ENCODE data around the gene ZDHHC16. TPM values are rescaled to one million over a fixed set of nuclear protein-coding genes. Genes with fewer than 3 reads are reported as not detected.

ZDHHC16 gene
- total and polyA plus RNA-seq, 10 of the 15 experiments (the other 5 are each of a cell fraction or from before 2014, with no cell fraction given), result 16.8 to 63.1 (median 29.8) TPM

- DNase-seq (ENCODE audit: low read depth, low spot score), result no peak
- H3K4me2 ChIP-seq (ENCODE audit: control insufficient read depth, insufficient read depth), result peak overlapping the region; percentile 78
- WGBS (ENCODE audit: insufficient coverage, insufficient replicate concordance, low lambda C conversion rate, missing lambda C conversion rate), result under 1% methylated on average over 34 of the region's 34 CpGs
- SMC1A ChIA-PET (ENCODE audit: uncharacterized antibody, unreplicated experiment), result interaction anchor here (0.8 to 2.1 kb wide), 3 partner anchors 12 to 26 kb away, joined by 3 to 12 read pairs (median 5); partner anchors contain the start of gene RRP12
- peaks cover 58% of the 10 kb centered on the region for H3K79me2 ChIP-seq (ENCODE audit: control insufficient read depth, insufficient read depth, low read length)
- H3K9ac ChIP-seq (ENCODE audit: control insufficient read depth, insufficient read depth, low read length), result peak overlapping the region; percentile 89
- in situ Hi-C loops (cut with MboI) (no loop called here), intact Hi-C loops (cut with micrococcal nuclease; ENCODE audit: unreplicated experiment) (loop anchor here (2.0 to 5.0 kb wide), 2 partner anchors 20 to 70 kb away; partner anchors contain the start of genes MMS19 and UBTD1)
- BruUV-seq (replicated peaks), result no TSS peak
- no peak for FAIRE-seq
- peak overlapping the region; percentile 92 for H3K4me3 ChIP-seq
- ATAC-seq, result peak; percentile 38
- POLR2A ChIA-PET, result interaction anchor here (0.7 to 2.6 kb wide), 6 partner anchors 11 to 309 kb away, joined by 3 to 9 read pairs (median 4); partner anchors contain the start of gene RRP12
- H3K27me3 ChIP-seq (replicated peaks in 1 of 2; ENCODE audit: control insufficient read depth in 2 of 2, insufficient read depth in 2 of 2, low read length in 1 of 2), result no peaks in the 10 kb centered on the region
- H3K4me1 ChIP-seq (ENCODE audit: control insufficient read depth, insufficient read depth, low read length), result peaks cover 18% of the 10 kb centered on the region
- H4K20me1 ChIP-seq (ENCODE audit: control insufficient read depth, insufficient read depth), result peaks cover 8% of the 10 kb centered on the region; the same call in 1 of the 2 replicates
- RAD21 ChIA-PET (ENCODE audit: unreplicated experiment), result interaction anchor here (1.4 to 1.9 kb wide), 2 partner anchors 14 to 20 kb away, joined by 3 to 4 read pairs; no protein-coding TSS in a partner anchor
- peak overlapping the region; percentile 95 for H3K27ac ChIP-seq (ENCODE audit: control insufficient read depth, insufficient read depth)
- no peak overlapping the region for H2AFZ ChIP-seq (ENCODE audit: control insufficient read depth, low read depth, low read length)
- peaks cover 5 to 19% of the 10 kb centered on the region in 2 experiments; a peak in 3 of 4 replicates for H3K36me3 ChIP-seq (ENCODE audit: control insufficient read depth in 2 of 2, insufficient read depth in 2 of 2, low read length in 1 of 2)
- H3K9me3 ChIP-seq (replicated peaks; ENCODE audit: control insufficient read depth, insufficient read depth, low read length), result no peaks in the 10 kb centered on the region
- CTCF ChIA-PET, result interaction anchor here (1.3 to 1.9 kb wide), 2 partner anchors 19 to 79 kb away, joined by 3 to 10 read pairs; no protein-coding TSS in a partner anchor
- TF ChIP-seq SUPT20H (IDR thresholded peaks at IDR 0.05; ENCODE audit: borderline replicate concordance, control insufficient read depth, low read depth, low read length), result no peak
- peak; percentile 41 for TF ChIP-seq POLR2A (IDR thresholded peaks at IDR 0.05; ENCODE audit: low read depth, low read length)
- no peak for TF ChIP-seq JUNB (IDR thresholded peaks at IDR 0.05)
- TF ChIP-seq SP1 (IDR thresholded peaks at IDR 0.05; ENCODE audit: low read depth, low read length), result no peak
- TF ChIP-seq BACH1 (IDR thresholded peaks at IDR 0.05; ENCODE audit: borderline replicate concordance), result no peak
- TF ChIP-seq BHLHE40 (IDR thresholded peaks at IDR 0.05; ENCODE audit: borderline replicate concordance in 1 of 2, low read depth in 2 of 2, low read length in 1 of 2), result no peak
- no peak for TF ChIP-seq BCL11A (IDR thresholded peaks at IDR 0.05; ENCODE audit: low read depth, low read length)
- TF ChIP-seq, protein P1, sequence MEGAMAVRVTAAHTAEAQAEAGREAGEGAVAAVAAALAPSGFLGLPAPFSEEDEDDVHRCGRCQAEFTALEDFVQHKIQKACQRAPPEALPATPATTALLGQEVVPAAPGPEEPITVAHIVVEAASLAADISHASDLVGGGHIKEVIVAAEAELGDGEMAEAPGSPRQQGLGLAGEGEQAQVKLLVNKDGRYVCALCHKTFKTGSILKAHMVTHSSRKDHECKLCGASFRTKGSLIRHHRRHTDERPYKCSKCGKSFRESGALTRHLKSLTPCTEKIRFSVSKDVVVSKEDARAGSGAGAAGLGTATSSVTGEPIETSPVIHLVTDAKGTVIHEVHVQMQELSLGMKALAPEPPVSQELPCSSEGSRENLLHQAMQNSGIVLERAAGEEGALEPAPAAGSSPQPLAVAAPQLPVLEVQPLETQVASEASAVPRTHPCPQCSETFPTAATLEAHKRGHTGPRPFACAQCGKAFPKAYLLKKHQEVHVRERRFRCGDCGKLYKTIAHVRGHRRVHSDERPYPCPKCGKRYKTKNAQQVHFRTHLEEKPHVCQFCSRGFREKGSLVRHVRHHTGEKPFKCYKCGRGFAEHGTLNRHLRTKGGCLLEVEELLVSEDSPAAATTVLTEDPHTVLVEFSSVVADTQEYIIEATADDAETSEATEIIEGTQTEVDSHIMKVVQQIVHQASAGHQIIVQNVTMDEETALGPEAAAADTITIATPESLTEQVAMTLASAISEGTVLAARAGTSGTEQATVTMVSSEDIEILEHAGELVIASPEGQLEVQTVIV (IDR thresholded peaks at IDR 0.05; ENCODE audit: borderline replicate concordance, partially characterized antibody), result no peak
- TF ChIP-seq ZBTB40 (IDR thresholded peaks at IDR 0.05; ENCODE audit: borderline replicate concordance), result no peak; the same call in 1 of the 2 replicates
- no peak; the same call in 1 of the 2 replicates for TF ChIP-seq CREB1 (IDR thresholded peaks at IDR 0.05; ENCODE audit: low read depth)
Observed at GRCh38 chr10:97426776-97427570, 19.0 kb upstream of the ZDHHC16 start.

Data from GM12878 (cell line).